HG03045 (cell line): Measurements from ENCODE around the gene LATS1.
"Not testable (repeated sequence)": the region's sequence is repeated elsewhere in the genome, so short reads cannot be mapped to it uniquely, and the experiment has no call there.

ENCODE experiments used
- ATAC-seq: cut with Tn5 transposase; IDR thresholded peaks from one replicate; pipeline ENCODE4 v1.9.1; 2021; ENCODE audit warnings: mild to moderate bottlenecking, moderate library complexity; ENCODE audit not compliant: unreplicated experiment

Gene LATS1

GRCh38 chr6:149680503-149680902 lies 37.4 kb downstream of the LATS1 start:
- peak; percentile 55 for ATAC-seq

GRCh38 chr6:149672265-149672664 lies 45.6 kb downstream of the LATS1 start:
- ATAC-seq, result not testable (repeated sequence)

GRCh38 chr6:149660028-149660427 lies 57.9 kb downstream of the LATS1 start:
- ATAC-seq, result no peak

- ATAC-seq, result no peak
Observed at GRCh38 chr6:149657441-149657840, 60.5 kb downstream of the LATS1 start.

GRCh38 chr6:149651056-149651455 lies 66.8 kb downstream of the LATS1 start:
- no peak for ATAC-seq

GRCh38 chr6:149648148-149649145 lies 69.5 kb downstream of the LATS1 start, which contains the start of gene KATNA1:
KATNA1 (minus strand) TSS chr6:149648714; CDS start chr6:149638547, 10,167 bp downstream.
- ATAC-seq, result peak; percentile 90

- no peak for ATAC-seq
Observed at GRCh38 chr6:149646599-149646998, 71.3 kb downstream of the LATS1 start.

- ATAC-seq, result no peak
Observed at GRCh38 chr6:149642829-149643580, 74.9 kb downstream of the LATS1 start.

- ATAC-seq, result no peak
Observed at GRCh38 chr6:149636124-149636523, 81.8 kb downstream of the LATS1 start.

- no peak for ATAC-seq
Observed at GRCh38 chr6:149634315-149634714, 83.6 kb downstream of the LATS1 start.

- ATAC-seq, result peak; percentile 81
Observed at GRCh38 chr6:149628875-149629510, 88.9 kb downstream of the LATS1 start.

GRCh38 chr6:149627672-149628071 lies 90.2 kb downstream of the LATS1 start:
- no peak for ATAC-seq

GRCh38 chr6:149615805-149616204 lies 102.1 kb downstream of the LATS1 start:
- ATAC-seq, result no peak

- ATAC-seq, result no peak
Observed at GRCh38 chr6:149614337-149614736, 103.6 kb downstream of the LATS1 start.

GRCh38 chr6:149608381-149608982 lies 109.4 kb downstream of the LATS1 start:
- no peak for ATAC-seq
